Astrocyte of the spinal cord (primary cell): Measurements from ENCODE around the gene TNK2.
A peak's percentile ranks its signal among the peaks of the same experiment; 100 is the strongest.

ENCODE experiments used
- DNase-seq: peaks from one replicate; pipeline ENCODE4 v3.0.0; 2011; ENCODE audit warnings: low read depth, low spot score
- H3K4me3 ChIP-seq: 2 replicates; pipeline ENCODE4 v1.5.1; 2011; ENCODE audit warnings: low read depth, mild to moderate bottlenecking, low read length, moderate library complexity
- in situ Hi-C: cut with HindIII; loops from 2 replicates; pipeline ENCODE4 v1.10.0; 2017; ENCODE audit warnings: low sequenced_read_pairs
- TF ChIP-seq, protein P1 (sequence below): IDR thresholded peaks from 2 replicates; pipeline ENCODE4 v1.5.1; 2012; ENCODE audit warnings: low read depth, mild to moderate bottlenecking, low read length, inconsistent platforms

TNK2 gene

DNA sequence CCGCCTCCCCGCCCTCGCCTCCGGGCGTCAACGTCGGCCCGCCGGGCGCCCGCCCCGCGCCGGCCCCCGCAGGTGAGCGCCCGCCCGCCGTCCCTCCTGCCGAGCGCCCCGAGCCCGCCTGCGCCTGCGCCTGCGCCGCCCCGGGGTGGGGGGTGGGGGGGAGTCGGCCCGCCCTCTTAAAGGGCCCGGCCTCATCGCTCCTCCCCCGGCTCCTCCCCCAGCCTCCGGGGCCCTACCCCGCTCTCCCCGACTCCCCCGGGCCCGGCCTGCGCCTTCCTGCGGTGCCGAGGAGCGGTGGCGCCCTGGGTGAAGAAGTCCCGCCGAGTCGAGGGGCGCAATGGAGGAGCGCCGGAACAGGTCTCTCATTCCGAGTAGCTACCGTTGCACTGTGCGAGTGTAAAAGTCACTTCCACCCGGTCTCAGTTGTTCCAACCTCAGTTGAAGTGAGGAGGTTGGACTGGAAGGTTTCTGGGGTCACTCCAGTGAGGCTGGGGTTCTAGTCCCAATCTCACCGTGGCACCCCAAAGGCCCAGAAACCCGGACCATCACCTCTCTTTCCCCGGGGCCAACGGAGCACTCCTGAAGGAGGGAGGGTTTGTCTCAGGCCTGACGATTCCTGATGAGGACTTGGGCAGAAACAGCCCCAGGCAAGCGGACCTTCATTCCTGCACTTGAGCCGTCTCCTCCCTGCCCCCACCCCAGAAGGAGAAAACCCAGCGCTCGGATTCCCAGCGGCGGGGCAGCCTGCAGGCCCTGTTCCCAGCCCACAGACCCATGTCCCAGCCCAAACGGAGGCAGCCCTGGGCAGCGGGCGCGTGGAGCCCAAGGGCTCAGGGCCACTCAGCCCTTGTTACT, 1.5 kb upstream of the TNK2 start:
- DNase-seq = peak; percentile 83
- in situ Hi-C loops = no loop called here
- H3K4me3 ChIP-seq = peak overlapping the region; percentile 50
- TF ChIP-seq, protein P1, sequence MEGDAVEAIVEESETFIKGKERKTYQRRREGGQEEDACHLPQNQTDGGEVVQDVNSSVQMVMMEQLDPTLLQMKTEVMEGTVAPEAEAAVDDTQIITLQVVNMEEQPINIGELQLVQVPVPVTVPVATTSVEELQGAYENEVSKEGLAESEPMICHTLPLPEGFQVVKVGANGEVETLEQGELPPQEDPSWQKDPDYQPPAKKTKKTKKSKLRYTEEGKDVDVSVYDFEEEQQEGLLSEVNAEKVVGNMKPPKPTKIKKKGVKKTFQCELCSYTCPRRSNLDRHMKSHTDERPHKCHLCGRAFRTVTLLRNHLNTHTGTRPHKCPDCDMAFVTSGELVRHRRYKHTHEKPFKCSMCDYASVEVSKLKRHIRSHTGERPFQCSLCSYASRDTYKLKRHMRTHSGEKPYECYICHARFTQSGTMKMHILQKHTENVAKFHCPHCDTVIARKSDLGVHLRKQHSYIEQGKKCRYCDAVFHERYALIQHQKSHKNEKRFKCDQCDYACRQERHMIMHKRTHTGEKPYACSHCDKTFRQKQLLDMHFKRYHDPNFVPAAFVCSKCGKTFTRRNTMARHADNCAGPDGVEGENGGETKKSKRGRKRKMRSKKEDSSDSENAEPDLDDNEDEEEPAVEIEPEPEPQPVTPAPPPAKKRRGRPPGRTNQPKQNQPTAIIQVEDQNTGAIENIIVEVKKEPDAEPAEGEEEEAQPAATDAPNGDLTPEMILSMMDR = no peak

DNA sequence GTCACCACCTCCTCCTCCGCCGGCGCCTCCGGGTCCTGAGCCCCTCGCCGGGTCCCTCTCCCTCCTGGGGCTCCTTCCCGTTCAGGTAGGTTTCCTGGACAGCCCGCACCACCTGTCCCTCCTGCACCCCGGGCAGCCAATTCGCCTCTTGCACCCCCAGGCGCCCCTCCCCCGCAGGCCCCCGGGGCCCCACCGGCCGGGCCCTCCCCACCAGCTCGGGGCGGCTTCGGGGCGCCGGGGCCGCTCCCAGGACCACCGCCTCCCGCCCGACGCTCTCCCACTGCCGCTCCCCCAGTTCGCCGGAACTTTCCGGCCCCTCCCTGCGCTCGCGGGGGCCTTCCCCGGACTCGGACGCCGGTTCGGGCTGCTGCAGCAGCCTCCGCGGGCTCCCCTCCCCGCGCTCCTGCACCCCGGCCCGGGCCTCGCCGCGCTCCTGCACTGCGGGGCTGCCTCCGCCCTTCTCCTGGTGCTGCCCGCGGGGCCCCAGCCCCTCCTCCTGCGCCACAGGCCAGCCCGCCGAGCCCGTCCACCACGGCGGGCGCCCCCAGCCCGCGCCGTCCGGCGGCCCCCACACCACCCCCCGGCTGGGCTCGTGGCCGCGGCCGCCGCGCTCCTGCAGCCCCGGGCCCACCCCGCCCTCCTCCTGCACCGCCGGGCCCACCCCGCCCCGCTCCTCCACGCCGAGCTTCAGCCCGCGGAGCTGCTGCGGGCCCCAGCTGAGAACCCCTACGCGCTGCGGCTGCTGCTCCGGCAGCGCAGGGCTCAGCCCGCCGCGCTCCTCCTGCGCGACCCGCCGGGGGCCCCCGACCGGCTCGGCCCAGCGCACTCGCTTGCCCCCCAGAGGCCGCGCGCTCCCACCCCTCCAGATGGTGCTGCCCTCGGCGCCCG, 587 bp upstream of the TNK2 start:
- in situ Hi-C loops = no loop called here
- peak overlapping the region; percentile 50 for H3K4me3 ChIP-seq
- no peak for DNase-seq
- TF ChIP-seq, protein P1 = no peak

DNA sequence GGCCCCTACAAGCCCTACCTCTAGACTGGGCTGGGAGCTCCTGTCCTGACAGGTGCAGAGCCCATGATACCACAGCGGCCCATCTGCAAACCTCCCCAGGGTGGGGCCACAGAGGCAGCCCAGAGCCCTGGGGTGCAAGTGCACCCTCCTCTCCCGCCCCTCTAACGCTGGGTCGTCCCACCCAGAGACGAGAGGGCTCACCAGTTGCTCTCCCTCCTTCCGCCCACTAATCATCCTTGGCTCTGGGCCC, 742 bp downstream of the TNK2 start:
- DNase-seq = no peak
- in situ Hi-C loops = no loop called here
- H3K4me3 ChIP-seq = peak overlapping the region; percentile 50
- TF ChIP-seq, protein P1 = no peak

DNA sequence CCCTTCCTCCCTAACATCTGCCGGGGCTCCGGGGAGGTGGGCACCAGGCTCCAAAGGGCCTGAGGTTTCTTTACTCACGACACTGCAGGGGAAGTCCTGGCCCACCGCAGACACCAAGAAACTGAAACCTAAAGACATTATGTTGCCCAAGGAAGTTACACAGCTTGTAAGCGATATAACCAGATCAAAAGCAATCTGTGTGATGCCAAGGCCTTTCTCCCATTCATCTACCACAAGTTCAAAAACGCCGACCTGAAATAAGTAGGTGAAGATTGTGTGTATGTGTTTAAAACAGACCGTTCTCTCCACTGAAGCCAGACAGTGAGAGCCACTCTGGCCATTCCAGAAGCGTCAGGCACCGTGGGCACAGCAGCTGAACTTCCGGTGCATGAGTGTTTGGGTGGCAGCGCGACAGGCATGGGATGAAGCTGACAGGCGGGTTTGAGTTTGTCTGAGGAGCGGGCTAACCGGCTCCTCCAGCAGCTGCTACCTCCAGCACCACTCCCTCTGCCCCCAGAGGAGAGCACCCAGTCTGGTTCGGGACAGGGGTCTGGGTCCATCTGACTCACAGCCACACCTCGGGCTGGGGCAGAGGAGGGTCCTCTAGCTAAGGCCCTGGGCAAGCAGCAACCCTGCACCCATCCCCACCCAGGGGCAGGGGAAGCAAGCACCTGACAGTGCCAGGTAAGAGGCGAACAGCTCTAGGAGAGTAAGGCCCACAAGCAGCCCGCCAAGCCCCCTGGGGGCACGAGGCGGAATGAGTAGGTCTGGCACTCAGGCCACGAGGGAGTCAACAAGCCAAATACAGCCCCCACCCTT, 1.3 kb downstream of the TNK2 start:
- TF ChIP-seq, protein P1 = no peak
- H3K4me3 ChIP-seq = no peak overlapping the region
- in situ Hi-C loops = no loop called here
- DNase-seq = no peak

DNA sequence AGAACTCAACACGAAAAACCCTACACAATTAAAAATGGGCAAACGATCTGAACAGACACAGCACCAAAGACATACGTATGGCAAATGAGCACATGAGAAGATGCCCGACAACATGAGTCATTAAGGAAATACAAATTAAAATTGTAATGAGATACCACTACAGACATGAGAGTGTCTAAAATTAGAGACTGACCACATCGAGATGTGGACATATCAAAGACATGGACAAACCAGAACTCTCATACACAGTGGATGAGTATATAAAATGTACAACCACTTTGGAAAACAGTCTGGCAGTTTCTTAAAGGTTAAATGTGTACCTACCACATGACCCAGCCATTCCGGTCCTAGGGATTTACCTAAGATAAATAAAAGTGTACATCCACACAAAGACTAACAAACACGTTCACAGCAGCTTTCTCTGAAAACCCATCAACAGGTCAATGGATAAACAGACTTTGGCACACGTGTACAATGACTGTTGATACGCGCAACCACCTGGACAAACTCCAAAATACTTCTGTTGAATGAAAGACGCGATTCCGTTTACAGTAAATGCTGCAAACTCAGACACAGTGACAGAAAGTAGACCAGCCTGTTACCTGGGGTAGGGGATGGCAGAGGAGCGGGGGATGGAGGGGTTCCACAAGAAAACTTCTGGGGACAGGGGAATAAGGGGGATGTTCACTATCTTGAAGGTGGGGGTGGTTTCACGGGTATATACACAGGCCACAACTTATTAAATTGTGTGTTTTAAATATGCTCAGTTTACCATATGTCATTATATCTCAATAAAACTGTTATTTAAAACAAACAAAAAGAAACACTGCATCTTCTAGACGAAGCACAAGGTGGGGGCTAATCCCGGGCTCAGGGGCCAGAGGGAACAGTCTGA, 2.1 kb downstream of the TNK2 start:
- H3K4me3 ChIP-seq = no peak overlapping the region
- DNase-seq = peak; percentile 50
- in situ Hi-C loops = no loop called here
- TF ChIP-seq, protein P1 = no peak
